ENCODE measurements around the gene UAP1L1.

DNA sequence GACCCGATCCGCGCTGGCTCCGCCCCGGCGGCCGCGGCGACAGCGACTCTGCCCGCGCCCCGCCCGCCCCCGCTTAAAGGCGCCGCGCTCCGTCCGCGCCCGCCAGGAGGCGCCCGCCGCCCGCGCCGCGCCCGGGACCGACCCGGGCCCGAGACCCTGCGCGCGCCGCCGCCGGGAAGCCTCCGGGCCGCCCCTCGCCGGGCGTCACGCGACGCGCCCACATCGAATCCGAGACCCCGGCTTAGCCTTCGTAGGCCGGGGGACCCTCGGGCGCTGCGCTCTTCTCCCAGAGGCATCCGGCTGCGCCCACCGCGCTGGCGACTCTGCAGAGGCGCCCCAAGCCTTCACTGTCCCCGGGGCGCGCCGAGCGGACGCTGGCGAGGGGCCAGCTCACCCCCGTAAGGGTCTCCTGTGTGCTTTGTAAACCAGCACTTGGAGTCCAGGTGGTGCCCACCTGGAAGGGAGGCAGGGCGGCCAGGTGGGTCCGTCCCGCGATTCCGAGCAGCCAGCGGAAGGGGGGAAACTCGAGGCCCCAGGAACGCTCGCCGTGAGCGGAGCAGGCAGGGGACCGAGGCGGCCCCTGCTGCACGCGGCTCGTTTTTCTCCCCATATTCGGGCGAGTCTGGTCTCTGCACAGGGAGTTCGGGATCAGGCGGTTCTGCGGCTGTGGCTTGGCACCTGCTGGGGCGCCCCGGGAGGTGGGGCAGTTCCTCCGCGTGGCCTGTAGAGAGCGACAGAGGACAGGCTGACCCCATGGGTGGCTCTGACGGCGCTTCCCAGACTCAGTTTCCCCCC is 48.9 kb upstream of the UAP1L1 start:
- TF ChIP-seq, protein P1, sequence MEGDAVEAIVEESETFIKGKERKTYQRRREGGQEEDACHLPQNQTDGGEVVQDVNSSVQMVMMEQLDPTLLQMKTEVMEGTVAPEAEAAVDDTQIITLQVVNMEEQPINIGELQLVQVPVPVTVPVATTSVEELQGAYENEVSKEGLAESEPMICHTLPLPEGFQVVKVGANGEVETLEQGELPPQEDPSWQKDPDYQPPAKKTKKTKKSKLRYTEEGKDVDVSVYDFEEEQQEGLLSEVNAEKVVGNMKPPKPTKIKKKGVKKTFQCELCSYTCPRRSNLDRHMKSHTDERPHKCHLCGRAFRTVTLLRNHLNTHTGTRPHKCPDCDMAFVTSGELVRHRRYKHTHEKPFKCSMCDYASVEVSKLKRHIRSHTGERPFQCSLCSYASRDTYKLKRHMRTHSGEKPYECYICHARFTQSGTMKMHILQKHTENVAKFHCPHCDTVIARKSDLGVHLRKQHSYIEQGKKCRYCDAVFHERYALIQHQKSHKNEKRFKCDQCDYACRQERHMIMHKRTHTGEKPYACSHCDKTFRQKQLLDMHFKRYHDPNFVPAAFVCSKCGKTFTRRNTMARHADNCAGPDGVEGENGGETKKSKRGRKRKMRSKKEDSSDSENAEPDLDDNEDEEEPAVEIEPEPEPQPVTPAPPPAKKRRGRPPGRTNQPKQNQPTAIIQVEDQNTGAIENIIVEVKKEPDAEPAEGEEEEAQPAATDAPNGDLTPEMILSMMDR (IDR thresholded peaks at IDR 0.05): peak in 2 of 3 experiments; percentile 2 to 23
- no peak for TF ChIP-seq POLR2A (IDR thresholded peaks at IDR 0.05)

Measured in vagina (tissue), 2 donors.